ENCODE measurements around the gene ZNF414.

GRCh38 chr19:8485561-8486371 lies 28.2 kb downstream of the ZNF414 start:
- TF ChIP-seq CTCF (IDR thresholded peaks at IDR 0.05) (no peak), POLR2A (IDR thresholded peaks at IDR 0.05) (no peak), EP300 (IDR thresholded peaks at IDR 0.05) (no peak)
